Measurements from ENCODE around the gene TWF2. TPM values are rescaled to one million over a fixed set of nuclear protein-coding genes. Genes with fewer than 3 reads are reported as not detected.
"Not testable (repeated sequence)": the region's sequence is repeated elsewhere in the genome, so short reads cannot be mapped to it uniquely, and the experiment has no call there.

TWF2 gene
- total RNA-seq, 1 donor from 2014 or later: 26.6 TPM

GRCh38 chr3:52280050-52280461 lies 41.1 kb upstream of the TWF2 start:
- no peaks in the 10 kb centered on the region for H3K9me3 Mint-ChIP-seq
- H3K4me1 Mint-ChIP-seq: peaks cover 58% of the 10 kb centered on the region
- H3K4me3 Mint-ChIP-seq: peak overlapping the region; percentile 97
- no peaks in the 10 kb centered on the region for H3K27me3 Mint-ChIP-seq (ENCODE audit: low read depth)
- no peak for TF ChIP-seq CTCF (IDR thresholded peaks at IDR 0.05; ENCODE audit: unreplicated experiment)
- H3K36me3 Mint-ChIP-seq: peaks cover 3% of the 10 kb centered on the region
- no peak for DNase-seq (ENCODE audit: low spot score in 2 of 2, unreplicated experiment in 2 of 2)
- H3K27ac Mint-ChIP-seq: peak overlapping the region; percentile 100

GRCh38 chr3:52279596-52279995 lies 40.6 kb upstream of the TWF2 start:
- peak overlapping the region; percentile 100 for H3K27ac Mint-ChIP-seq

GRCh38 chr3:52278510-52279069 lies 39.6 kb upstream of the TWF2 start, which contains the start of gene WDR82:
Gene WDR82, minus strand, starts transcription at chr3:52278649. Its CDS starts 288 bp downstream, at chr3:52278361.
- no peaks in the 10 kb centered on the region for H3K9me3 Mint-ChIP-seq
- H3K27ac Mint-ChIP-seq: peak within 1 kb of the TSS; percentile 100
- peak; percentile 99 to 100 for DNase-seq (ENCODE audit: low spot score in 2 of 2, unreplicated experiment in 2 of 2)
- no peak for TF ChIP-seq CTCF (IDR thresholded peaks at IDR 0.05; ENCODE audit: unreplicated experiment)
- H3K4me3 Mint-ChIP-seq: peak within 1 kb of the TSS; percentile 97
- peaks cover 65% of the 10 kb centered on the region for H3K4me1 Mint-ChIP-seq
- no peaks in the 10 kb centered on the region for H3K27me3 Mint-ChIP-seq (ENCODE audit: low read depth)
- peaks cover 9% of the 10 kb centered on the region for H3K36me3 Mint-ChIP-seq

More at GRCh38 chr3:52279596-52279995, 40.6 kb upstream of the TWF2 start:
- no peak for TF ChIP-seq CTCF (IDR thresholded peaks at IDR 0.05; ENCODE audit: unreplicated experiment)
- Mint-ChIP-seq H3K36me3 (peaks cover 3% of the 10 kb centered on the region), H3K9me3 (no peaks in the 10 kb centered on the region), H3K27me3 (ENCODE audit: low read depth) (no peaks in the 10 kb centered on the region), H3K4me3 (peak overlapping the region; percentile 97), H3K4me1 (peaks cover 58% of the 10 kb centered on the region)
- DNase-seq (ENCODE audit: low spot score in 2 of 2, unreplicated experiment in 2 of 2): no peak

- DNase-seq (ENCODE audit: low spot score in 2 of 2, unreplicated experiment in 2 of 2): no peak
- Mint-ChIP-seq H3K4me3 (peak overlapping the region; percentile 97), H3K9me3 (no peaks in the 10 kb centered on the region), H3K4me1 (peaks cover 59% of the 10 kb centered on the region), H3K36me3 (peaks cover 13% of the 10 kb centered on the region), H3K27ac (peak overlapping the region; percentile 100), H3K27me3 (ENCODE audit: low read depth) (no peaks in the 10 kb centered on the region)
- no peak for TF ChIP-seq CTCF (IDR thresholded peaks at IDR 0.05; ENCODE audit: unreplicated experiment)
Observed at GRCh38 chr3:52277972-52278509, 39.1 kb upstream of the TWF2 start.

GRCh38 chr3:52277071-52277964 lies 38.4 kb upstream of the TWF2 start:
- Mint-ChIP-seq H3K4me1 (peaks cover 59% of the 10 kb centered on the region), H3K36me3 (peaks cover 17% of the 10 kb centered on the region), H3K27ac (peak overlapping the region; percentile 98), H3K27me3 (ENCODE audit: low read depth) (no peaks in the 10 kb centered on the region), H3K9me3 (no peaks in the 10 kb centered on the region), H3K4me3 (peak overlapping the region; percentile 97)
- DNase-seq (ENCODE audit: low spot score in 2 of 2, unreplicated experiment in 2 of 2): peak in 1 of 2 experiments; percentile 65
- TF ChIP-seq CTCF (IDR thresholded peaks at IDR 0.05; ENCODE audit: unreplicated experiment): no peak

GRCh38 chr3:52274781-52275180 lies 35.8 kb upstream of the TWF2 start:
- not testable (repeated sequence) for DNase-seq (ENCODE audit: low spot score in 2 of 2, unreplicated experiment in 2 of 2); H3K27ac Mint-ChIP-seq; H3K27me3 Mint-ChIP-seq (ENCODE audit: low read depth); H3K9me3 Mint-ChIP-seq
- Mint-ChIP-seq H3K36me3 (peaks cover 18% of the 10 kb centered on the region), H3K4me1 (peaks cover 59% of the 10 kb centered on the region), H3K4me3 (peak overlapping the region; percentile 8)
